Measurements from ENCODE around the gene FIBIN. TPM values are rescaled to one million over a fixed set of nuclear protein-coding genes. Genes with fewer than 3 reads are reported as not detected.

FIBIN gene
- total RNA-seq, 3 donors from 2014 or later (not counting 1 experiment from before 2014, with no cell fraction given), result not detected

GRCh38 chr11:26950260-26950719, 43.6 kb upstream of the FIBIN start:
- Histone ChIP-seq H3K9me3 (ENCODE audit: control insufficient read depth, insufficient read depth, low read length) (peaks cover 8% of the 10 kb centered on the region), H3K27ac (ENCODE audit: low read length) (no peak overlapping the region), H3K36me3 (ENCODE audit: control insufficient read depth, insufficient read depth, low read length) (no peaks in the 10 kb centered on the region), H3K27me3 (ENCODE audit: control insufficient read depth, insufficient read depth, low read length) (no peaks in the 10 kb centered on the region), H3K4me3 (ENCODE audit: low read length) (no peak overlapping the region), H3K4me1 (ENCODE audit: control insufficient read depth, insufficient read depth, low read length) (no peaks in the 10 kb centered on the region)
- Mint-ChIP-seq H3K4me1 (no peaks in the 10 kb centered on the region), H3K4me3 (no peak overlapping the region), H3K27ac (no peak overlapping the region), H3K27me3 (ENCODE audit: low read depth in 2 of 2) (no peaks in the 10 kb centered on the region), H3K36me3 (no peaks in the 10 kb centered on the region), H3K9me3 (peaks cover 17 to 22% of the 10 kb centered on the region in 2 donors)
- DNase-seq (no peak), ATAC-seq (no peak)
- TF ChIP-seq CTCF (IDR thresholded peaks at IDR 0.05), result no peak
- WGBS (ENCODE audit: insufficient coverage), result 90% methylated on average over 5 of the region's 5 CpGs
- intact Hi-C loops (cut with micrococcal nuclease), result no loop called here

- ATAC-seq, result no peak
- TF ChIP-seq CTCF (IDR thresholded peaks at IDR 0.05), result no peak
- Histone ChIP-seq H3K27ac (ENCODE audit: low read length) (no peak overlapping the region), H3K36me3 (ENCODE audit: control insufficient read depth, insufficient read depth, low read length) (no peaks in the 10 kb centered on the region), H3K4me3 (ENCODE audit: low read length) (no peak overlapping the region), H3K27me3 (ENCODE audit: control insufficient read depth, insufficient read depth, low read length) (no peaks in the 10 kb centered on the region), H3K4me1 (ENCODE audit: control insufficient read depth, insufficient read depth, low read length) (no peaks in the 10 kb centered on the region), H3K9me3 (ENCODE audit: control insufficient read depth, insufficient read depth, low read length) (peaks cover 8% of the 10 kb centered on the region)
- no peak overlapping the region for H3K4me3 Mint-ChIP-seq
- no peaks in the 10 kb centered on the region for H3K4me1 Mint-ChIP-seq
- DNase-seq, result no peak
- H3K36me3 Mint-ChIP-seq, result no peaks in the 10 kb centered on the region
- H3K27ac Mint-ChIP-seq, result no peak overlapping the region
- no peaks in the 10 kb centered on the region for H3K27me3 Mint-ChIP-seq (ENCODE audit: low read depth in 2 of 2)
- WGBS (ENCODE audit: insufficient coverage), result 93% methylated on average over 5 of the region's 6 CpGs
- peaks cover 11 to 15% of the 10 kb centered on the region in 2 donors for H3K9me3 Mint-ChIP-seq
- intact Hi-C loops (cut with micrococcal nuclease), result no loop called here
These were observed 42.0 kb upstream of the FIBIN start for GRCh38 chr11:26951809-26952515.

GRCh38 chr11:26953770-26954392, 40.0 kb upstream of the FIBIN start:
- H3K4me1 Mint-ChIP-seq, result no peaks in the 10 kb centered on the region
- ATAC-seq (no peak), DNase-seq (no peak)
- no peaks in the 10 kb centered on the region for H3K27me3 Mint-ChIP-seq (ENCODE audit: low read depth in 2 of 2)
- Histone ChIP-seq H3K4me1 (ENCODE audit: control insufficient read depth, insufficient read depth, low read length) (no peaks in the 10 kb centered on the region), H3K9me3 (ENCODE audit: control insufficient read depth, insufficient read depth, low read length) (peaks cover 8% of the 10 kb centered on the region), H3K27ac (ENCODE audit: low read length) (no peak overlapping the region), H3K27me3 (ENCODE audit: control insufficient read depth, insufficient read depth, low read length) (no peaks in the 10 kb centered on the region), H3K36me3 (ENCODE audit: control insufficient read depth, insufficient read depth, low read length) (no peaks in the 10 kb centered on the region), H3K4me3 (ENCODE audit: low read length) (no peak overlapping the region)
- 75% methylated on average over 7 of the region's 7 CpGs for WGBS (ENCODE audit: insufficient coverage)
- H3K27ac Mint-ChIP-seq, result no peak overlapping the region
- intact Hi-C loops (cut with micrococcal nuclease), result no loop called here
- no peaks in the 10 kb centered on the region for H3K36me3 Mint-ChIP-seq
- no peak overlapping the region for H3K4me3 Mint-ChIP-seq
- H3K9me3 Mint-ChIP-seq, result peaks cover 9 to 10% of the 10 kb centered on the region in 2 donors
- TF ChIP-seq CTCF (IDR thresholded peaks at IDR 0.05), result no peak

Measured in natural killer cell (primary cell).